ENCODE results near the gene SLC35E1.

Gene SLC35E1

GRCh38 chr19:16540948-16541347 is 31.3 kb downstream of the SLC35E1 start:
- peak overlapping the region; percentile 99 for H3K4me2 ChIP-seq (ENCODE audit: low read length)
- peaks cover 68% of the 10 kb centered on the region for H3K79me2 ChIP-seq (ENCODE audit: insufficient read depth, low read length)
- no peaks in the 10 kb centered on the region for H3K27me3 ChIP-seq (ENCODE audit: insufficient read depth, low read length)
- peaks cover 50% of the 10 kb centered on the region for H3K36me3 ChIP-seq (ENCODE audit: insufficient read depth, low read length)
- peak overlapping the region; percentile 98 for H3K9ac ChIP-seq (ENCODE audit: low read length)
- TF ChIP-seq CTCF (IDR thresholded peaks at IDR 0.05; ENCODE audit: low read length): no peak
- TF ChIP-seq EZH2 (IDR thresholded peaks at IDR 0.05; ENCODE audit: borderline replicate concordance, low read length): no peak
- peaks cover 37% of the 10 kb centered on the region for H3K4me1 ChIP-seq (ENCODE audit: insufficient read depth, low read length, severe bottlenecking)
- no peak overlapping the region for H2AFZ ChIP-seq (ENCODE audit: low read length)
- no peaks in the 10 kb centered on the region for H3K9me2 ChIP-seq (ENCODE audit: low read depth, low read length)
- 0 out of 2 replicates have a peak, but pooled peaks cover 6% of the 10 kb centered on the region for H3F3A ChIP-seq (ENCODE audit: insufficient read depth, low read length)
- no peak overlapping the region for H3K27ac ChIP-seq (ENCODE audit: low read depth, low read length, poor library complexity, severe bottlenecking)
- no peaks in the 10 kb centered on the region for H4K20me1 ChIP-seq (ENCODE audit: insufficient read depth, low read length)
- no peaks in the 10 kb centered on the region for H3K9me3 ChIP-seq (ENCODE audit: low read length)
- H3K4me3 ChIP-seq (ENCODE audit: low read depth, low read length, poor library complexity, severe bottlenecking): peak overlapping the region; percentile 98

DNA sequence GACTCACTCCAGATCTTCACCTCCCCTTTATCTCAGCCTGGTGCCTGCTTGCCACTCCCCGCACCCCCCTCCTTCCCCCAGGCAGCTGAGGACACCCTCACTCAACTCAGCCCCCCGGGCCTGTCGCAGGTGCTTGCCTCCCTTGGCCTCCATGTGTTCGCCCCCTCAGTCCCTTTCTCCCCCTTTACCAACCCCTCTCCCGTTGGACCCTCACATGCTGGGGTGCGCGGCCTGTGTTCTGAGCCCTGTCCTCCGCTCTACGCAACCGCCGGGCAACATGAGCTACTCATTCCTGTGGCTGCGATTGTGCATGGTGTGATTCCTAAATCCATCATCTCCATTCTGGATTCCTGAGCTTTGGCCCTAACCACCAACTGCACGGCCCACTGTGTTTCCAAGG is 35.1 kb downstream of the SLC35E1 start:
- Histone ChIP-seq H3K79me2 (ENCODE audit: insufficient read depth, low read length) (peaks cover 55% of the 10 kb centered on the region), H3K27ac (ENCODE audit: low read depth, low read length, poor library complexity, severe bottlenecking) (no peak overlapping the region), H3K9me2 (ENCODE audit: low read depth, low read length) (no peaks in the 10 kb centered on the region), H3K4me1 (ENCODE audit: insufficient read depth, low read length, severe bottlenecking) (peaks cover 13% of the 10 kb centered on the region), H3K27me3 (ENCODE audit: insufficient read depth, low read length) (no peaks in the 10 kb centered on the region), H3K36me3 (ENCODE audit: insufficient read depth, low read length) (peaks cover 88% of the 10 kb centered on the region), H4K20me1 (ENCODE audit: insufficient read depth, low read length) (no peaks in the 10 kb centered on the region), H3F3A (ENCODE audit: insufficient read depth, low read length) (no peaks in the 10 kb centered on the region), H3K9ac (ENCODE audit: low read length) (no peak overlapping the region), H3K4me2 (ENCODE audit: low read length) (no peak overlapping the region), H2AFZ (ENCODE audit: low read length) (no peak overlapping the region), H3K9me3 (ENCODE audit: low read length) (no peaks in the 10 kb centered on the region), H3K4me3 (ENCODE audit: low read depth, low read length, poor library complexity, severe bottlenecking) (no peak overlapping the region)
- TF ChIP-seq EZH2 (IDR thresholded peaks at IDR 0.05; ENCODE audit: borderline replicate concordance, low read length): no peak
- no peak for TF ChIP-seq CTCF (IDR thresholded peaks at IDR 0.05; ENCODE audit: low read length)

- TF ChIP-seq CTCF (IDR thresholded peaks at IDR 0.05; ENCODE audit: low read length) (no peak), EZH2 (IDR thresholded peaks at IDR 0.05; ENCODE audit: borderline replicate concordance, low read length) (no peak)
Observed at GRCh38 chr19:16536130-16536529, 36.1 kb downstream of the SLC35E1 start.

More at GRCh38 chr19:16536130-16536529, 36.1 kb downstream of the SLC35E1 start:
- Histone ChIP-seq H2AFZ (ENCODE audit: low read length) (no peak overlapping the region), H3F3A (ENCODE audit: insufficient read depth, low read length) (no peaks in the 10 kb centered on the region), H3K79me2 (ENCODE audit: insufficient read depth, low read length) (peaks cover 45% of the 10 kb centered on the region), H3K9ac (ENCODE audit: low read length) (no peak overlapping the region), H3K4me3 (ENCODE audit: low read depth, low read length, poor library complexity, severe bottlenecking) (no peak overlapping the region), H3K27me3 (ENCODE audit: insufficient read depth, low read length) (no peaks in the 10 kb centered on the region), H3K4me2 (ENCODE audit: low read length) (no peak overlapping the region), H3K9me3 (ENCODE audit: low read length) (no peaks in the 10 kb centered on the region), H3K4me1 (ENCODE audit: insufficient read depth, low read length, severe bottlenecking) (peaks cover 9% of the 10 kb centered on the region), H3K36me3 (ENCODE audit: insufficient read depth, low read length) (peaks cover 97% of the 10 kb centered on the region), H3K27ac (ENCODE audit: low read depth, low read length, poor library complexity, severe bottlenecking) (no peak overlapping the region), H4K20me1 (ENCODE audit: insufficient read depth, low read length) (no peaks in the 10 kb centered on the region), H3K9me2 (ENCODE audit: low read depth, low read length) (no peaks in the 10 kb centered on the region)

Data from OCI-LY1 (cell line).